GM19324 (cell line): Measurements from ENCODE around the gene HIBADH.
"Not testable (repeated sequence)": the region's sequence is repeated elsewhere in the genome, so short reads cannot be mapped to it uniquely, and the experiment has no call there.

ENCODE experiments used
- ATAC-seq: cut with Tn5 transposase; IDR thresholded peaks from one replicate; pipeline ENCODE4 v1.9.1; 2021; ENCODE audit warnings: mild to moderate bottlenecking, moderate library complexity; ENCODE audit not compliant: unreplicated experiment, low FRiP score

Gene HIBADH

GRCh38 chr7:27639851-27640250 is 22.8 kb downstream of the HIBADH start:
- ATAC-seq: no peak

GRCh38 chr7:27639048-27639447 is 23.6 kb downstream of the HIBADH start:
- ATAC-seq: not testable (repeated sequence)

GRCh38 chr7:27636326-27637006 is 26.2 kb downstream of the HIBADH start:
- ATAC-seq: no peak

- ATAC-seq: no peak
These were observed 27.0 kb downstream of the HIBADH start for GRCh38 chr7:27635728-27636127.

- ATAC-seq: no peak
These were observed 27.8 kb downstream of the HIBADH start for GRCh38 chr7:27634671-27635493.

- no peak for ATAC-seq
These were observed 29.6 kb downstream of the HIBADH start for GRCh38 chr7:27633062-27633461.

- ATAC-seq: no peak
These were observed 31.3 kb downstream of the HIBADH start for GRCh38 chr7:27631391-27631790.

DNA sequence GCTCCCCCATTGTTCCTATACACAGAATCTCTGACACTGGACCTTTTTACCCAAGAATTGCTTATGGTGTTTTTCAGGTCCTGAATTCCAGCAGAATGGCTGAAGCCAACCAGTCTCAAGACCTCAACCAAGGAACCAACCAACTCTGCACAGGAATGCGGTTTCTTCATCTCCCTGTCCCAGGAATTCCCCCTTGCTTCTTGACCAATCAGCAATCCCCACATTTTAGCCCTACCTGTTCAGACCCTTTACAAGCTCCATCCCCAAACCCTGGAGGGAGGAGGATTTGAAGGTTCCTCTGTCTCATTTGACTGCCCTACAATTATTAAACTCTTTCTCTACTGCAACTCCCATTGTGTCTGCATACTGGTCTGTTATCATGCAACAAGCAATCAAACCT is 35.5 kb downstream of the HIBADH start:
- ATAC-seq: no peak

DNA sequence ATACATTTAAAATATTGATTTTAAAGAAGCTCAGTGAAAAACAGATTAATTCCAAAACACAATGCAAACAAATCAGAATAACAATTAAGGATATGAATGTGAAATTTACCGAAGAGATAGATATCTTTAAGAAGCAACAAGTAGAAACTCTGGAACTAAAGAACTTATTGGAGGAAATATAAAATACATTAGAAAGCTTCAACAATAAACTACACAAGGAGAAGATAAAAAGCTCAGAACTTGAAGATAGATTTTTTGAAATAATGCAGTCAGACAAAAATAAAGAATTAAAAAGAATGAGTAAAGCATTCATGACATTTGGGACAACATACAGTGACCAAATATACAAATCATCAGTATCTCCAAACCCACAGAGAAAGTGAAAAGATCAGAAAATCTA is 43.2 kb downstream of the HIBADH start:
- no peak for ATAC-seq

- no peak for ATAC-seq
These were observed 44.9 kb downstream of the HIBADH start for GRCh38 chr7:27617651-27618381.

DNA sequence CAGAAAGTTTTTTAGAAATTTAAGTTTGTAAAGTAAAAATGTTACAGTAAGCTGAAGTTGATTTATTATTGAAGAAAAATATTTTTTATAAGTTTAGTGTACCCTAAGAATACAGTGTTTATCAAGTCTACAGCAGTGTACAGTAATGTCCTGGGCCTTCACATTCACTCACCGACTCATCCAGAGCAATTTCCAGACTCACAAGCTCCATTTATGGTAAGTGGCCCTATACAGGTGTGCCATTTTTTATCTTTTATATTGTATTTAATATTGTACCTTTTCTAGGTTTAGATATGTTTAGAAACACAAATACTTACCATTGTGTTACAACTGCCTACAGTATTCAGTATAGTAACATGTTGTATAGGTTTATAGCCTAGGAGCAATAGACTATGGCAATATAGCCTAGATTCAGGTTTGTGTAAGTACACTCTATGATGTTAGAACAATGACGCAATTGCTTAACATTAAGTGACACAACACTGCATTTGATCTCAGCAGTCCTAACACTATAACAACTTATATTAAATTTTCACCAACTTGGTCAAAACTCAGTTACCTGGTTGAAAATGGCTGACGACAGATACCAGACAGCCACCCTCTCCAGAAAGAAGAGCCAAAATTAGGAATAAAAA is 45.7 kb downstream of the HIBADH start:
- no peak for ATAC-seq

DNA sequence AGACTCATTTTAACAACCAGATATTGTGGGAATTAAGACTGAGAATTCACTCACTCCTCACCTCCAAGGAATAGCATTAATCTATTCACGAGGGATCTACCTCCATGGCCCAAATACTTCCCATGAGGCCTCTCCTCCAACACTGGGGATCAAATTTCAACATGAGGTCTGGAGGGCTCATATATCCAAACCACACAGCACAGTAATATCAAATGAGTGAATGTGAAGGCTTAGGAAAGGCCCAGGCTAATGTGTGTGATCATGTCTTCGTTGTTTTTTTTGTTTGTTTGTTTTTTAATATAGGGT is 46.5 kb downstream of the HIBADH start:
- ATAC-seq: no peak

DNA sequence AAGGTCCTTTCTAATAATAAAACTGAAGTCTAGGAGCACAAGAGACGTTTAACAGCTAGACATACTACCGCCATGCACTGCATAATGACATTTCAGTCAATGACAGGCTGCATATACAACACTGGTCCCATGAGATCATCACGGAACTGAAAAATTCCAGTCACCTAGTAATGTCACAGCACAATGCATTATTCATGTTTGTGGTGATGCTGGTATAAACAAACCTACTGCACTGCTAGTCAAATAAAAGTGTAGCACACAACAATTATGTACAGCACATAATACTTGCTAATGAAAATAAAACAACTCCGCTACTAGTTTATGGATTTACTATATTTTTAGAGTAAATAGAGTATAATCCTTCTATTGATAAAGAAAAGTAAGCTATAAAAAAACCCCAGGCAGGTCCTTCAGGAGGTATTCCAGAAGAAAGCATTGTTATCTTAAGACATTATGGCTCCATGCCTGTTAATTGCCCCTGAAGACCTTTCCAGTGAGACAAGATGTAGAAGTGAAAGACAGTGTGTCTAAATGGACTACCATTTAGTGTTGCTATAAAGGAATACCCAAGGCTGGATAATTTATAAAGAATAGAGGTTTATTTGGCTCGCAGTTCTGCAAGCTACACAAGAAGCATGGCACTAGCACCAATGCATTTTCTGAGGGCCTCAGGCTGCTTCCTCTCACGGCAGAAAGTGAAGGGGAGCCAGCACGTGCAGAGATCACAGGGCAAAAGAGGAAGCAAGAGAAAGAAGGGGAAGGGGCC is 47.1 kb downstream of the HIBADH start:
- ATAC-seq: no peak

- no peak for ATAC-seq
These were observed 48.6 kb downstream of the HIBADH start for GRCh38 chr7:27614095-27614494.

- ATAC-seq: no peak
These were observed 51.6 kb downstream of the HIBADH start for GRCh38 chr7:27611059-27611458.

DNA sequence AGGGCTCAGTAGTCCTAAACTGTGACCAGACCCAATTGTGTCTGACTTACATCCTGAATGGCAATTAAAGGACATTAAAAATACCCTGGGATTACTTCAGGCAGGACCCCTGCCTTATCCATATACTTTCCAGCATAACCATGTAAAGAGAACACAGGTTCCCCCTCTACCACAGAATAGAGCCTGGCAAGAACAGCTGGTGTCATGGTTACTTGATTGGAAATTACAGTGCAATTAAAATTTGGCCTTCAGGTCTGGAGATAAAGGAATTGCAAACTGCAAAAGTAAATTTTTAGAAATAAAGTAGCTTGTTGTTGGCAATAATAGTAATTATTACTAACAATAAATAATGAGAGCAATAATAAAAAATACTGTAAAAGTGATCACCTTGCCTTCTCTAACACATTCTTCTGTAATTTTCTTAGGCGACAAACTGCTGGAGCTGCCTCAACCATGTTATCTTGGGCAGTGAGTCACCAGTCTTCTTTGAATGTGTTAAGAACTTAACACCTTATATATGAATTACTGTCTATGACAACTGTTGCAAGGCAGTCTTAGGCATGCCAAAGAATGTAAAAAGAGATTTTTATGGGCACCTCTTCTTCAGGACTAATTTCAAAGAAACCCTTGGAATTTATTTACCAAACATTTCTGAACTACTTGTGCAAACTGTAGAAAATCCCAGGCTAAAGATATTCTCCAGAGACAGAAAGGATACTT is 53.7 kb downstream of the HIBADH start:
- no peak for ATAC-seq

DNA sequence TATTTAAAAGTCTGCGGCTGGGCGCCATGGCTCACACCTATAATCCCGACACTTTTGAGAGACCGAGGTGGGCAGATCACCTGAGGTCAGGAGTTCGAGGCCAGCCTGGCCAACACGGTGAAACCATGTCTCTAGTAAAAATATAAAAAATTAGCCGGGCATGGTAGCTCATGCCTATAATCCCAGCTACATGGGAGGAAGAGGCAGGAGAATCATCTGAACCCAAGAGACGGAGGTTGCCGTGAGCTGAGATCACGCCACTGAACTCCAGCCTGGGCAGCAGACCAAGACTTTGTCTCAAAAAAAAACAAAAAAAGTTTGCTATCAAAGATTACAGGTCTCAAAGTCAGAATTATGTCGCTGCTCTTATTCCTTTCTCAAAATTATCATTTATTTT is 55.5 kb downstream of the HIBADH start:
- ATAC-seq: no peak

DNA sequence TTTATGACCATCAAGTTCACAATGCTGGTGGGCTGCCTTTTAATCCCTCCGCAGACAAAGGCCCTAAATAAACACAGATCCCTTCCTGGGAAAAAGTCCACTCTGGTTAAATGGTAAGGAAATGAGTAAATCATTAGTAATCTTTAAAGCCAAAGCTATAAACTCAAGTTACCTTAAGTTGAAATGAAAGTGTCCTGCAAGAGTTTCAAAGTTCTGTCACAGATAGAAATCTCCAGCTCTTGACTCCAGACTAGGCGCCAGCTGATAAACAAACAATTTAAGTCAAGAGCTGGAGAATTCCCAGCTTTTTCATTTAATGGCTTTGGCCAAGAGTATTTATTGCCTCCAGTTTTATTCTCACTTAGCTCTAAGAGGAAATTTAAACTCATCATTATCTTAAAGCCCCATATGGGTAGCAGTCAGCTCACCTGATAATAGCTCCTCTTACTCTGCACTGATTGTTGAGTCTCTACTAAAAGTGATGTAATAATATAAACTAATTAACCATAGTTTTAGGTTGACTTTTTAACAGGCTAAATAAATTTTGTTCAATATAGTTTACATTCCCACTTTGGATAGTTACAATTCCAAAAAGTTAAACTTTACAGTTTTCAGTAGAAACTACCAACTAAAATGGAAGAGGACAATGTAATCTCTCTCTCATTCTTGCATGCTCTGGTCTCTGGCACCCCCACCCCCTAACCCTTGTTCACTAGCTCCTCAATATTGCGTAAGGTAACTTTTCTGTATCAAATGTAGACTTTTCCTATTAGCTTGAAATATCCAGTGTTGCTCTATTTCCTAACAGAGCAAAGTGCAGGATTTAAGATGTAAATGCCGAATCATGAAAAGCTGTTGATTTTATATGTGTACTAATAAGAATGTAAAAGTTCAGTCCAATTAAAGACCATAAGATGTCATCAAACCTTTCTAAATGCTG is 56.1 kb downstream of the HIBADH start:
- ATAC-seq: no peak
